Epithelial cell of proximal tubule (primary cell): ENCODE data around the gene MIB2. TPM values are rescaled to one million over a fixed set of nuclear protein-coding genes. Genes with fewer than 3 reads are reported as not detected.
"Not testable (repeated sequence)": the region's sequence is repeated elsewhere in the genome, so short reads cannot be mapped to it uniquely, and the experiment has no call there.

ENCODE experiments used
- DNase-seq: peaks from one replicate; pipeline ENCODE4 v3.0.0-alpha.2; 2011; ENCODE audit warnings: low read depth
- H3K4me3 ChIP-seq: 2 replicates; pipeline ENCODE4 v1.5.1; 2011; ENCODE audit warnings: low read depth, mild to moderate bottlenecking, low read length
- total RNA-seq: library from RNA; depleted of rRNA; stranded (reverse); fragments of >200 nt; gene quantifications from 2 replicates; pipeline ENCODE4 v1.2.3, GENCODE V29; 2015
- TF ChIP-seq, protein P1 (sequence below): conservative IDR thresholded peaks from 2 replicates; pipeline ENCODE4 v1.5.1; 2012; ENCODE audit warnings: low read depth, mild to moderate bottlenecking, low read length

Gene MIB2
- total RNA-seq, 1 donor from 2014 or later: 29.4 TPM

DNA sequence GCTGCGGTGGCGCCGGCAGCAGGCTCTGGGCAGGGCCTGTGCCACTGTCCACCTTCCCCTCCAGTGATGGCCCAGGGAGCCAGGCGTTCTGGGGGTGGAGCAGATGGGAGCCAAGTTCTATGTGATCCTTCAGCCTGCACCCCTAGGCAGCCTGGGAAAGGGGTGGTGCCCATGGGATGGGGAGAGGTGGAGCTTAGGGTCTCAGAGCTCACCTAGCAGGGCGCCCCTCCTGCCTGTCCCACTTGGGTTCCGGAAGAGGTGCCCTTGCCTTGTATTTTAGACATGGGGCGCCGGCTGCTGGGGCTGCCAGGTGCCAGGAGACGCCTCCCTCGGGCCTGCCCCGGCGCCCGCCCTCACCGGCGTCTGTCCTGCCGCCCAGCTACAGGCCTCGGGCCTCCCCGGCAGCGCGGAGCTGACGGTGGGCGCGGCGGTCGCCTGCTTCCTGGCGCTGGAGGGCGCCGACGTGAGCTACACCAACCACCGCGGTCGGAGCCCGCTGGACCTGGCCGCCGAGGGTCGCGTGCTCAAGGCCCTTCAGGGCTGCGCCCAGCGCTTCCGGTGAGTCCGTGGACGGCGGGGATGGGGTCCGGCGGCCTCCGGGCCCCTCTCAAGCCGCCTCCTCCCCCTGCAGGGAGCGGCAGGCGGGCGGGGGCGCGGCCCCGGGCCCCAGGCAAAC lies 13.6 kb downstream of the MIB2 start:
- TF ChIP-seq, protein P1, sequence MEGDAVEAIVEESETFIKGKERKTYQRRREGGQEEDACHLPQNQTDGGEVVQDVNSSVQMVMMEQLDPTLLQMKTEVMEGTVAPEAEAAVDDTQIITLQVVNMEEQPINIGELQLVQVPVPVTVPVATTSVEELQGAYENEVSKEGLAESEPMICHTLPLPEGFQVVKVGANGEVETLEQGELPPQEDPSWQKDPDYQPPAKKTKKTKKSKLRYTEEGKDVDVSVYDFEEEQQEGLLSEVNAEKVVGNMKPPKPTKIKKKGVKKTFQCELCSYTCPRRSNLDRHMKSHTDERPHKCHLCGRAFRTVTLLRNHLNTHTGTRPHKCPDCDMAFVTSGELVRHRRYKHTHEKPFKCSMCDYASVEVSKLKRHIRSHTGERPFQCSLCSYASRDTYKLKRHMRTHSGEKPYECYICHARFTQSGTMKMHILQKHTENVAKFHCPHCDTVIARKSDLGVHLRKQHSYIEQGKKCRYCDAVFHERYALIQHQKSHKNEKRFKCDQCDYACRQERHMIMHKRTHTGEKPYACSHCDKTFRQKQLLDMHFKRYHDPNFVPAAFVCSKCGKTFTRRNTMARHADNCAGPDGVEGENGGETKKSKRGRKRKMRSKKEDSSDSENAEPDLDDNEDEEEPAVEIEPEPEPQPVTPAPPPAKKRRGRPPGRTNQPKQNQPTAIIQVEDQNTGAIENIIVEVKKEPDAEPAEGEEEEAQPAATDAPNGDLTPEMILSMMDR: no peak
- DNase-seq: no peak
- no peak overlapping the region for H3K4me3 ChIP-seq

DNA sequence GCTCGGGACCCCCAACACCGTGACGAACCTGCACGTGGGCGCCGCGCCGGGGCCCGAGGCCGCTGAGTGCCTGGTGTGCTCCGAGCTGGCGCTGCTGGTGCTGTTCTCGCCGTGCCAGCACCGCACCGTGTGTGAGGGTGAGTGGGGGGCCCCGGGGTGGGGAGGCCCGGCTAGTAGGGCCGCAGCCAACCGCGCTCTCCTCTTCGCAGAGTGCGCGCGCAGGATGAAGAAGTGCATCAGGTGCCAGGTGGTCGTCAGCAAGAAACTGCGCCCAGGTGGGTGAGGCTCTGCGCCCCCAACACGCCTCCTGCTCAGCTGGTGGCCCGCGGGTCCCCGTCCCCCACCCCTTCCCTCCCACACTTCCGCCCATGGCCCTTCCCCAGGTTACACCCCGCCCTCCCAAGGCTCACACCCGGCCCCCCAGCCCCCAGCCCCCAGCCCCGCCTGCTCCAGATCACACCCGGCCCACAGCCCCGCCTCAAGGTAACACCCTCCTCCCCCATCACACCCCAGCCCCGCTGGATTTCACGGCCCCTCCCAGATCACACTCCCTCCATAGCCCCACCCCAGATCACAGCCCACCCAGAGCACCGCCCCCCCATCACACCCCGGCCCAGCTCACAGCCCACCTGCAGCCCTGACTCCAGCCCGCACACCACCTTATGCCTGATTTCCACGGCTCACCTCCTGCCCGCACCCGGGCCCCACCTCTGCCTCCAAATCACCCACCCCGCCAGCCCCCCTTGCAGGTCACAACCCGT lies 14.3 kb downstream of the MIB2 start:
- no peak overlapping the region for H3K4me3 ChIP-seq
- TF ChIP-seq, protein P1: no peak
- no peak for DNase-seq

DNA sequence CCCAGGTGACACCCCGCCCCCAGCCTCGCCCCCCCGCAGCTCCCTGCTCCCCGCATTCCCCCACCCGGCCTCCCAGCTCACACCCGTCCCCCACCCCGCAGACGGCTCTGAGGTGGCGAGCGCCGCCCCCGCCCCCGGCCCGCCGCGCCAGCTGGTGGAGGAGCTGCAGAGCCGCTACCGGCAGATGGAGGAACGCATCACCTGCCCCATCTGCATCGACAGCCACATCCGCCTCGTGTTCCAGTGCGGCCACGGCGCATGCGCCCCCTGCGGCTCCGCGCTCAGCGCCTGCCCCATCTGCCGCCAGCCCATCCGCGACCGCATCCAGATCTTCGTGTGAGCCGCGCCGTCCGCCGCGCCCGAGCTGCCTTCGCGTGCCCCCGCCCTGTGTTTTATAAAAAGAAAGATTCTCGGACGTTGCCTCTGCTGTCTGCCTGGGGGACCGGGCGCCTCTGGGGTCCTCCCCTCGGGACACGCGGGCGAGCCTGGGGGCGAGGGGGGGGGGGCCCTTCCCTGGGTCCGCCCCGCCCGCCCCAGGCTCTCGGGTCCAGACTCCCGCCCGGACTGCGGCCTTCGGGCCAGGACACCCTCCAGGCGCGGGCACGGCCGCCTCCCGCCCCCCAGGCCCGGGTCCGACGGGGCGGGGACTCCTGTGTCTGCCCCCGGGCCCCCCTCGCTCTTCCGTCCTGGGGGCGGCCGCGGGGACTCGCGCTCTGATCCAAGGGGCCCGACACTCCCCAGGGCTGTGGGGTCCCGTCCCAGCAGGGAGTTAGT lies 15.1 kb downstream of the MIB2 start:
- DNase-seq: no peak
- TF ChIP-seq, protein P1: no peak
- no peak overlapping the region for H3K4me3 ChIP-seq

DNA sequence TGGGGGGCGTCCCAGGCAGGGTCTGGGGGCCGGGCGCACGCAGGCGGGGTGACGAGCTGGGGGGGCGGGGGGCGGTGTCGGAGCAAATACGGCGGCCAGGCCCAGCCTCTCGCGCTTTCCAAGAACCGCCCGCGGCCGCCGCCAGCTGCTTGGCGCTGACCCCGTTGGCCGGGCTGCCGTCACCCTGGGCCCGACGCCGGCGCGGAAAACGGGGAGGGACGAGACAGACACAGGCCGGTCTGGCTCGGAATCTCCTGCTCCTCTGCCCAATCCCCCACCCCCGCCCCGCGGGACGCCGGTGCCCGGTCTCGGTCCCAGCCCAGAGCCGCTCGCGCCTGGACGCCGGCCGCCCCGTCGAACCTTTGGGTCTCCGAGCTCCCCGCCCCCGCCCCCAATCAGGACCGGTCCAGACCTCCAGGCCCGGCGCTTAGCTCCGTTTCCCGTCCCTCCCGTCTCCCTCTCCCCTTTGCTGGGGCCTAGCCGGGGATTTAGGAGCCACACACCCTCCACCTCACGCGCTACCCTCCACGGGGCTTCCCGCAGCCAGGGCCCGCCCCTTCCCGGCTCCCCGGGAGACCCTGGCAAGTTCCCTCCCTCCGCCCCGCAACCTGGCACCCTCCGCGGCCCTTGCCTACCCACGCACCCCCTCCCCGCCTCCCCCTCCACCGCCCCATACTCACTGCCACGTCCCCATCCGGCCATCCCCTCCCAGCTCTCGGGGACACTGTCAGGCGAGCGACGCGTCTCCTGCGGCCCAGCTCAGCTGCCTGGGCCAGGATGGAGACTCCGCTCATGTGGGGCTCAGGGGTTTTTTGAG lies 15.9 kb downstream of the MIB2 start:
- no peak overlapping the region for H3K4me3 ChIP-seq
- TF ChIP-seq, protein P1: no peak
- no peak for DNase-seq

DNA sequence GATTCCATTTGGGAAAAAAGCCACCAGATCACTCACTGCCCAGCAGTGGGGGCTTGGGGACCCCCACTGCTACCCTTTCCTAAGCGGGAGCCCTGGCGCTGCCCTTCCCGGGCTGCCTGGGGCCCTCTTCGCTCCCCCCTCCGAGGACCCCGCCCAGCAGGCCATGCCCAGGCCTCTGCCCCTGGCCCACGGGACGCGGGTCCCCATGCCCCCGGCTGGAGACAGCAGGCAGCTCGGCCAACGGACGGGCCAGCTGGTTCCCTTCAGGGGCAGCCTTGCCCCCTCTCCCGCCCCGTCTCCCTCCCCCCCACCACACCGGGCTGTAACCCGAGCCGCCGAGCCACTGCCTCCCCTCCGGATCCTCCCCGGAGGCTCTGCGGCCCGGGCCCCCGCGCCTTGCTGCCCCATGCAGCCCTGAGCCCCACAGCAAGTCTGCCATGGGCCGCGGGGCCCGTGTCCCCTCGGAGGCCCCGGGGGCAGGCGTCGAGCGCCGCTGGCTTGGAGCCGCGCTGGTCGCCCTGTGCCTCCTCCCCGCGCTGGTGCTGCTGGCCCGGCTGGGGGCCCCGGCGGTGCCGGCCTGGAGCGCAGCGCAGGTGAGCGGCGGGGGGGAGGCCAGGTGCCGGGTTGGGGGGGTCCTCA lies 16.6 kb downstream of the MIB2 start, which contains the start of gene MMP23B:
TSS of gene MMP23B (plus strand) at position 392 of the 639 bp plus-strand sequence. CDS start at position 438, 46 bp downstream.
- DNase-seq: no peak
- H3K4me3 ChIP-seq: no peak within 1 kb of the TSS
- TF ChIP-seq, protein P1: no peak

DNA sequence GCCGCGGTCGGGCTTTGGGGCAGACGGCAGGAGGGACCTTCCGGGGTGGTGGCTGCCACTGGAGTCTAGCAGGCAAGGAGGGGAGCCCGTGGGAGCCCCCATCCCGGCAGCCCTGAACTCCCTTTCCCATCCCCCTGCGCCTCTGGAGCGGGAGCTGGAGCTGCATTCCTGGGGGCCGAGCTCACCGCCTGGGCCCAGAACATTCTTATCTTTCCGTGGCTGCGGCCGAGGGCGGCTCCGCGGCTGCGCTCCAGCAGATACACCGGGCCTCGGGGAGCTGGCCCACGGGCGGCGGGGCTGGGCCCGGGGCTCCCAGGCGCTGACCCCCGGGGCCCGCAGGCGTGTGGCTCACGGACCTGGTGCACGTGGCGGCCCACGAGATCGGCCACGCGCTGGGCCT lies 18.1 kb downstream of the MIB2 start:
- DNase-seq: not testable (repeated sequence)

DNA sequence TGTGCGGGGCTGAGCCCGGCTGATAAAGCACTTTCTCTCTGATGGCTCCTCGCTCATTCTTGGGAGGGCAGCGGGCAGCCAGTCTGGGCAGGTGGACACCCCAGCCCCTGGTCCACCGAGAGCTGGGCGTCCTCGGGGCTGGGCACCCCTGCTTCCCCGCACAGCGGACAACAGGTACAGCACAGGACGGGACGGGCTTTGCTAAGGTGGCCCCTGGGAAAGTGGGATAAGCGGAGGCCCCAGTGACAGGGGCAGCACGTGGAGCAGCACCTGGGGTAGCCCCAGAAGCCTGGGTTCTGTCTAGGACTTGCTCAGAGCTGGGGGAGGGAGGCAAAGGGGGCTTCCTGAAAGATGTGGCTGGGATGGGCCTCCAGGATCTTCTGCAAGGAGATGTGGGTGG lies 19.3 kb downstream of the MIB2 start:
- not testable (repeated sequence) for DNase-seq, H3K4me3 ChIP-seq

More for the DNA sequence above, 18.1 kb downstream of the MIB2 start:
- not testable (repeated sequence) for H3K4me3 ChIP-seq

DNA sequence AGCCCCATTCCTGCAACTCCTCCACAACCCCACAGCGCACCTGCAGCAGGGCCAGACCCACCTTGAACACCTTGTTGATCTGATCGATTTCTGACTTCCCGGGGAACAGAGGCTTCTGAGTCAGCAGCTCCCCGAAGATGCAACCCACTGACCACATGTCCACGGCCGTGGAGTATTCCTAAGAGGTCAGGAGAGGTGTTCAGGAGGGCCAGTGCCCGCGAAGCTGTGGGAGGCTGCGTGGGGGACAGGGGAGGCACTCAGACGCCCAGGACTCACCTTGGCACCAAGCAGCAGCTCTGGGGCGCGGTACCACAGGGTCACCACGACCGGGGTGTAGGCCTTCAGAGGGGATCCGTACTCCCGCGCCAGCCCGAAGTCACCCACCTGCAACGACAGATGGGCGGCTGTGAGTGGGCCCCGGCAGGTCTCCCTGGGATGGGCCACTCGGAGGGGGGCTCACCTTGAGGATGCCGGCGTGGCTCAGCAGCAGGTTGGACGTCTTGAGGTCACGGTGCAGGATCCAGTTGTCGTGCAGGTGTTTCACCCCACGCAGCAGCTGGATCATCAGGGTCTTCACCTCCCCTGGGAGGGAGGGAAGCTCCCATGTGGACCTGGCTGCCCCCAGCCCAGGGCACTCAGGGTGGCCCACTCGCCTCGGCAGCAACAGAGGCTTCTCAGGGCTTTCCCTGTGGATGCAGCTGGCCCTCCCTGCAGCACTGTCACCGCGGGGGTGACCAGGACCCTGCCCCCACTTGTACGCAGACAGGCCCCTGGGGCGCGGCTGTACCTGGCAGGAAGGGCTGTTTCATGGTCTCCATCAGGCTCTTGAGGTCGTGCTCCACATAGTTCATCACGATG lies 21.6 kb downstream of the MIB2 start:
- not testable (repeated sequence) for DNase-seq, H3K4me3 ChIP-seq

DNA sequence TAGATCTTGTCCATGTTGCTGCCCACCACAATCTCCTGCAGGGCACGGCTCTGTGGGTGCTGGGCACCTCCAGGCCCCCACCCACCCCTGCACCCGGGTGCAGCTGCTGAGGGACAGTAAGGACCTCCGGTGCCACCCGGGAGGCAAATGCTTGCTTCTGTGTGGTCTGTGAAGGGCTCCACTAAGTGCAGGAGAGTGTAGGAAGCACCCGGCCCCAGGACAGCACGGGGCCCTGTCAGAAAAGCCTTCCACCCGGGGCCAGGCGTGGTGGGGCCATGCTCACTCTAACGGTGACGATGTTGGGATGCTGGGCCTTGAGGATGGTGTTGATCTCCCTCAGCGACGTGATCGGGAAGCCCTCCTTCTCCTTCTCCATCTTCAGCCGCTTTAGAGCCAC lies 22.2 kb downstream of the MIB2 start:
- H3K4me3 ChIP-seq, DNase-seq: not testable (repeated sequence)

DNA sequence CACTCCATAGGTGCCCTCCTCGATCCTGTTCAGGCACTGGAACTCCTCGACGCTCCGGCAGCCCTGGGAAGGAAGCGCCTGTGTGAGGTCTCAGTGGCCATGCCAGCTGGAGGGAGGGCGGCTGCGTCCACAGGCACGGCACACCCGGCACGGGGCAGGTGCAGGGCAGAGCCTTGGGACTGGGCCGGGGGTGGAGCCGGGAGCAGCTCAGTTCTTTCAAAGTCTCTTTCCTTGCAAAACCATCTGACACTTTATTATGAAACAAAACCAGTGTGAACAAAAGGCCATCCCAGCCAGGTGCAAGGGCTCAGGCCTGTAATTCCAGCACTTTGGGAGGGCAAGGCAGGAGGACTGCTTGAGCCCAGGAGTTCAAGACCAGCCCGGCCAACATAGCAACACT lies 23.2 kb downstream of the MIB2 start:
- not testable (repeated sequence) for DNase-seq, H3K4me3 ChIP-seq
